Lower leg skin (tissue), 4 donors: ENCODE measurements around the gene SPSB1. TPM values are rescaled to one million over a fixed set of nuclear protein-coding genes. Genes with fewer than 3 reads are reported as not detected.

ENCODE experiments used
- DNase-seq, 2 donors: peaks; one replicate each; pipeline ENCODE4 v3.0.0-alpha.2; 2019; ENCODE audit warnings: low spot score in 2 of 2
- H3K4me3 ChIP-seq: fragments of 200-600 bp; sonication (generic); 2 replicates; pipeline ENCODE4 v1.5.1; 2017; ENCODE audit warnings: mild to moderate bottlenecking, low read depth; ENCODE audit not compliant: poor library complexity, severe bottlenecking
- POLR2A ChIP-seq, 2 donors: fragments of 450-650 bp; IDR thresholded peaks; one replicate each; pipeline ENCODE4 v1.6.1; 2016 to 2017; ENCODE audit warnings: antibody characterized with exemption in 2 of 2, mild to moderate bottlenecking in 1 of 2, moderate library complexity in 1 of 2
- WGBS, 2 donors: methylation state at CpG; one replicate each; pipeline ENCODE4 v1.1.5; 2018; 5-methylcytosine and 5-hydroxymethylcytosine counted together
- intact Hi-C: fragments of 100-400 bp; cut with DNase I; formaldehyde crosslinking; loops from one replicate; pipeline ENCODE4 v1.15.0; 2023; ENCODE audit warnings: low total_unique reads
- total RNA-seq, 4 donors: library from RNA; depleted of rRNA; stranded (reverse); fragments of >200 nt; gene quantifications; one replicate each; pipeline ENCODE4 v1.1.0, GENCODE V29; 2016
- TF ChIP-seq, protein P1 (sequence below), 3 donors: fragments of 450-650 bp; IDR thresholded peaks; one replicate each; pipeline ENCODE4 v1.5.1; 2016; ENCODE audit warnings: antibody characterized with exemption in 3 of 3, mild to moderate bottlenecking in 3 of 3, moderate library complexity in 2 of 3

SPSB1 gene
- total RNA-seq, 4 donors from 2014 or later, result 25.3 to 75.5 (median 45.3) TPM

DNA sequence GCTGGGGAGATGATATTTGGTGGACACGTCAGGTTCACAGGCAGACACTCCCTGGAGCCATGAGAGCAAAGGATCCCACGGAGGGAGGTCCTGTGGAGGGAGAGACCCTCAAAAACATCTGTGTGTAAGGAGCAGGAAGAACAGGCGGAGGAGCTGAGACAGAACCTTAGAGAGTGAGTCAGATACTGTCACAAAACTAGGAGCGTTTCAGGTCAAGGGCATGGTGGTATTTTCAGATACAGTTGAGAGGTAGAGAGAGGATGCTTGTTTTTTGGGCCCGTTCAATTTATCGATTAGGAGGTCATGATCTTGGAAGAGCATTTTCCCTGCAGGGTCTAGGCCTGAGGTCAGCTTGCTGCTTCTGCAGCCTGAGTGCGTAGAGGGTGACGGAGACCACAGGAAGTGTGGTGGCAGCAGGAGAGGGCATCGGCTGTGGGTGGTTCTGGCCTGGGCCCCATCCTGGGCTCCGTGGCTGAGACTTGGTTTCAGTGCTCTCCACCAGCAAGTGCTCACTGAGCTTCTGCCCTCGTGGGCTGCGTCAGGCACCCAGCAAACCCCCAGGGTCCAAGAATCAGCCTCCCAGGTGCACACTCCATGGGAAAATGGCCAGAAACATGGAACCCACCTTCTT is 39.9 kb downstream of the SPSB1 start:
- 87 to 92% methylated on average over 11 to 12 of the region's 12 CpGs for WGBS, 2 donors
- no peak for DNase-seq
- no peak overlapping the region for H3K4me3 ChIP-seq
- TF ChIP-seq, protein P1, sequence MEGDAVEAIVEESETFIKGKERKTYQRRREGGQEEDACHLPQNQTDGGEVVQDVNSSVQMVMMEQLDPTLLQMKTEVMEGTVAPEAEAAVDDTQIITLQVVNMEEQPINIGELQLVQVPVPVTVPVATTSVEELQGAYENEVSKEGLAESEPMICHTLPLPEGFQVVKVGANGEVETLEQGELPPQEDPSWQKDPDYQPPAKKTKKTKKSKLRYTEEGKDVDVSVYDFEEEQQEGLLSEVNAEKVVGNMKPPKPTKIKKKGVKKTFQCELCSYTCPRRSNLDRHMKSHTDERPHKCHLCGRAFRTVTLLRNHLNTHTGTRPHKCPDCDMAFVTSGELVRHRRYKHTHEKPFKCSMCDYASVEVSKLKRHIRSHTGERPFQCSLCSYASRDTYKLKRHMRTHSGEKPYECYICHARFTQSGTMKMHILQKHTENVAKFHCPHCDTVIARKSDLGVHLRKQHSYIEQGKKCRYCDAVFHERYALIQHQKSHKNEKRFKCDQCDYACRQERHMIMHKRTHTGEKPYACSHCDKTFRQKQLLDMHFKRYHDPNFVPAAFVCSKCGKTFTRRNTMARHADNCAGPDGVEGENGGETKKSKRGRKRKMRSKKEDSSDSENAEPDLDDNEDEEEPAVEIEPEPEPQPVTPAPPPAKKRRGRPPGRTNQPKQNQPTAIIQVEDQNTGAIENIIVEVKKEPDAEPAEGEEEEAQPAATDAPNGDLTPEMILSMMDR (IDR thresholded peaks at IDR 0.05), result no peak
- TF ChIP-seq POLR2A (IDR thresholded peaks at IDR 0.05), result no peak
- intact Hi-C loops, result no loop called here

DNA sequence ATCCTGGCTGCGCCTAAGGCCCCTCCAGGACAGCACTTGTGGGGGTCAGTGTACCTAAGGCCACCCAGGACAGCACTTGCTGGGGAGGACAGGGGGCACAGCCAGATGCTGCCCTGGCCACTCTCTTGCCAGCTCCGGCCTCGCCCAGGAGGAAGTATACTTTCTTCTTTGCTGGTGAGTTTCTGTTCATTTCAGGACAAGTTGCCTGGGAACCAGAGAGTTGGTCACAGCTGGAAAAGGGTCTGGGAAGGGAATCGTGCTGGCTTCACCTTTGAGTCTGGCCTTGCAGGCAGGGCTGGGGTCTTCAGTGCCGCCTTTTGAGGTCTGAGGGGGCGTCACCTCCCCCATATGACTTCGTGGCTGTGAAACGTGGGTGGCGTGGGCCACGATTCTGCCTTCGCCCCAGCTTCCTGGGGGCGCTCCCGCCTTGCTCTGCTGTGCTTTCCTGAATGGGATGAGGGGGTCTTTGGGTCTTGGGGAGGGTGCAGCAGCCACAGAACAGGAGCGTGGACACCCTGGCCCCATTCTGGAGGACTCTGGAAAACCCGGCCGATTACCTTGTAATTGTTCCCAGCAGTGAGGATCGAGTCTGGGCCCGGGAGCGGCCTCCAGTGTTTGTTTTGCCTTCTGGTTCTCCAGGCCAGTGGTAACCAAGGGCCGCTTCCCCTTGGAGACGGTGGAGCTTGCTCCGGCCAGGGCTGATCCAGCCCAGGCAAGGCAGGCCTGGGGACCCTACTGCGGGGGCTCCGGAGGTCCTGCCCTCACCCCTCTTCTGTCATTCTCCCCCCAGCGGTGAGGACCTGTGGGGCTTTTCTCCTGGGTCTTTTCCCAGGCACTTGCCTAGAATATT is 45.9 kb downstream of the SPSB1 start:
- intact Hi-C loops, result no loop called here
- WGBS, 2 donors, result 61% methylated on average over 21 to 24 of the region's 25 CpGs
- TF ChIP-seq, protein P1 (IDR thresholded peaks at IDR 0.05), result no peak
- no peak for TF ChIP-seq POLR2A (IDR thresholded peaks at IDR 0.05)
- H3K4me3 ChIP-seq, result no peak overlapping the region
- no peak for DNase-seq

DNA sequence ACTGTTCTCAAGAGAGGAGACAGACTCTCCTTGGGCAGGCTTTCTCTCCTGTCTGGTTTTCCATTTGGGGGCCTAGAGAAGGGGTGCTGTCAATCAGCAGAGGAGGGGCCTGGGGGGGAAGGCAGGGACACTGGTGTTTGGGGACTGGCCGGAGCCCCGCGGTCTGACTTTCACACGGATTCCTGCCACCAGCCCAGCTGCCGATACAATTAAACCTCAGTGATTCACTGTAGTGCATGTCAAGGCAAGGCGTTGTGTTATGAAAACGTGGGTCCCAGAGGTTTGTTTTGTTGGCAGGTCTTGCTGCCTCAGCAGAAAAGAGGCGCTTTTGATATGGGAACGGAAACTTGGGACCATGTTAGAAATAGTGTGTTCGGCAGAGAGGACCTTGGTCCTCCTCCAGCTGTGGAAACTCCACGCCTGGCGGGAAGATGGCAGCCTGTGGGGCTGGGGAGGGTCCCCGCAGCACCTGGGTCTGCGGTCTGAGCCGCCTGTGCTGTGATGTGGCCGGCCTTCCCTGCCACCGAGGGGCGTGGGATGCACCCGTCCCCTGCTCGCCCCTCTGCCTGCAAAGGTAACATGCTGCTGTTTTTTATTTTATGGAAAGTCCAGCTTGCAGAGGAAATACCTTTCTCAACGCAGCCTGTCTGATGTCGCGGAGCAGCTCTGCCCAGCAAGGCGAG is 47.6 kb downstream of the SPSB1 start:
- 37 to 58% methylated on average over 22 to 24 of the region's 24 CpGs for WGBS, 2 donors
- no peak overlapping the region for H3K4me3 ChIP-seq
- no peak for TF ChIP-seq POLR2A (IDR thresholded peaks at IDR 0.05)
- TF ChIP-seq, protein P1 (IDR thresholded peaks at IDR 0.05), result no peak
- DNase-seq, result no peak
- intact Hi-C loops, result no loop called here

DNA sequence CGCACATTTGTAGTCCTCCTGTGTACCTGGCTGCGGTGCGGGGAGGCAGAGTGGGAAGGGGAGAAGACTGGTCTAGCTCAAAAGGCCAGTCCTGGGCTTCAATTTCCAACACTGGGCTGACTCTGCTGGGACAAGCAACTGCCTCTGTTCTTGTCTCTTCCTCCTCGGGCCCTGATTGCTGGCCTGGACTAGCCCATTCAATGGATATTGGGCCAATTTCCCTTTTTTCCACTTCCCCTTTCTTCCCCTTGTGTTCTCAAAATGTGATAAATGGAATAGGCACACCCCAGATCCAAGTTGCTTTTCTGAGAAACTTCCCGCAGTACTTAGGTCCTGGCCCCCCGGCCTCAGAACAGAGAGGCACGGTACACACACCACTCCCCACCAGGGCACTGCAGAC is 48.2 kb downstream of the SPSB1 start:
- no peak for DNase-seq
- intact Hi-C loops, result no loop called here
- TF ChIP-seq POLR2A (IDR thresholded peaks at IDR 0.05), result no peak
- TF ChIP-seq, protein P1 (IDR thresholded peaks at IDR 0.05), result no peak
- WGBS, 2 donors, result 69% methylated on average over 7 of the region's 7 CpGs
- no peak overlapping the region for H3K4me3 ChIP-seq

DNA sequence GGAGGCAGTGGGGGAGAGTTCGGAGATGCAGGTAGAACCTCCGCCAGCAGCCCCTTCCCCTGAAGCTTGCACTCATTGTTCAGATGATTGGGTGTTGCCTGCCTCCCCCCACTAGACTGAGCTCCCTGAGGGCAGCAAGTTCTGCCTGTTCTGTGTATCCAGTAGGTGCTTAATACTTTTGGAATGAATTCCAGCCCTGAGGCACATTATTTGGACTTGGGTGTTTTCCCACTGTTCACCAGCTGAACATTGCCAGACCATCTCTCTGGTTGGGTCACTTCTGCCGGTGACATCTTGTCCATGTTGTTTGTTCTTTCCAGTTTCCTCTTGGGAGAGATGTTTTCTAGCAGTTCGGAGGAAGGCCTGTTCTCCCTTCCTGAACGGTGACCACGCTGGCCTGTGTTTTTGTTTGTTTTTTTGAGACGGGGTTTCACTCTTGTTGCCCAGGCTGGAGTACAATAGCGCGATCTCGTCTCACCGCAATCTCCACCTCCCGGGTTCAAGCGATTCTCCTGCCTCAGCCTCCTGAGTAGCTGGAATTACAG is 48.7 kb downstream of the SPSB1 start:
- no peak for DNase-seq
- 82 to 86% methylated on average over 13 of the region's 13 CpGs for WGBS, 2 donors
- TF ChIP-seq, protein P1 (IDR thresholded peaks at IDR 0.05), result no peak
- no peak for TF ChIP-seq POLR2A (IDR thresholded peaks at IDR 0.05)
- intact Hi-C loops, result no loop called here
- H3K4me3 ChIP-seq, result no peak overlapping the region
